H1 (cell line): ENCODE measurements around the gene COL9A2. TPM values are rescaled to one million over a fixed set of nuclear protein-coding genes. Genes with fewer than 3 reads are reported as not detected.

Source experiments
- HDAC2 ChIP-seq, 2 experiments: fragments of 300-600 bp in 1 of 2; sonication (generic) in 1 of 2; IDR thresholded peaks; 2 replicates each; pipeline ENCODE4 v1.6.1; 2011 to 2012; ENCODE audit warnings: low read depth in 2 of 2, low read length in 2 of 2, mild to moderate bottlenecking in 2 of 2, moderate library complexity in 2 of 2, borderline replicate concordance in 1 of 2, inconsistent platforms in 1 of 2
- KDM4A ChIP-seq: IDR thresholded peaks from one replicate; pipeline ENCODE4 v1.7.1; 2012; ENCODE audit warnings: low read depth, mild to moderate bottlenecking, moderate library complexity, low read length, inconsistent platforms; ENCODE audit not compliant: severe bottlenecking
- ZNF274 ChIP-seq: IDR thresholded peaks from 2 replicates; pipeline ENCODE4 v1.7.0; 2012; ENCODE audit warnings: low read length, borderline replicate concordance; ENCODE audit errors: extremely low read depth
- polyA plus RNA-seq, 7 experiments: library from polyadenylated mRNA; depleted of rRNA in 3 of 7; stranded (reverse) in 5 of 7; unstranded in 2 of 7; fragments of >200 nt in 5 of 7; fragments of 200-250 nt in 2 of 7; gene quantifications; 1 replicate in 5 of 7; 2 replicates in 1 of 7; 4 replicates in 1 of 7; pipeline versions ENCODE4 v1.2.1 to v1.2.3, GENCODE V29; 2011 to 2013; ENCODE audit warnings: missing spikeins in 2 of 7, mixed read lengths in 2 of 7
- total RNA-seq: library from RNA; stranded (reverse); fragmentation: NEBNext Ultra II Directional; extraction: Animal tissue kit (Norgen Biotek cat#: 25700); gene quantifications from 2 replicates; pipeline ENCODE4 v1.2.1, GENCODE V29; 2021

COL9A2 gene
- total and polyA plus RNA-seq, 2 of the 8 experiments (the other 6 are each of a cell fraction or from before 2014, with no cell fraction given): 3.2 to 3.3 TPM

DNA sequence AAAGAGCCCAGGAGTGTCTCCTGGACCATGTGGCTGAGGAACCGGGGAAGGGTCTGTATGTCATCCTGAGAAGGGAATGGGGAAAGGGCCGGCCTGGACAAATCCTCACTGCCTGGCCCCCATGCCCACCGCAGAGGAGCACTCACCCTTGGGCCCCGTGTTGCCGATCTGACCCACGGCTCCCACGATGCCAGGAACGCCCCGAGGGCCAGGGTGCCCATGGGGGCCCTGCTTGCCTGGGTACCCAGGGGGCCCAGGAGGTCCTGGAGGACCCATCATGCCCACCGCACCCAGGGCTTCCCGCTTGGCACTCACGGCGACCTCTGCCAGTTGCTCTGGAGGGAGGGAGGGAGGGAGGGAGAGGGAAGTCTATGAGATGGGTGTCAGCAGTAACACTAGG, 14.6 kb downstream of the COL9A2 start (continued):
- TF ChIP-seq KDM4A: no peak
- TF ChIP-seq HDAC2 (IDR thresholded peaks at IDR 0.05; ENCODE audit: borderline replicate concordance in 1 of 2, low read depth in 2 of 2, low read length in 2 of 2): no peak
- TF ChIP-seq ZNF274: no peak
